HepG2 (cell line): ENCODE data around the gene CD200. TPM values are rescaled to one million over a fixed set of nuclear protein-coding genes. Genes with fewer than 3 reads are reported as not detected.

ENCODE experiments used
- ATAC-seq: fragments of 200-7000 bp; cut with Tn5 transposase; 3 replicates; pipeline ENCODE4 v1.9.1; 2020; ENCODE audit warnings: mild to moderate bottlenecking, moderate library complexity
- BruUV-seq: library from RNA; stranded (reverse); fragments of 400-500 nt; replicated peaks from 2 replicates; lab custom pipeline; 2021; lab: Mats Ljungman, UMichigan
- CTCF ChIA-PET: fragments of 300-600 bp; formaldehyde crosslinking; extraction: SDS; loops from one replicate; lab custom pipeline; 2021; ENCODE audit warnings: low total read pairs, inconsistent platforms, low intra/inter-chr PET ratio; lab: Yijun Ruan, JAX
- POLR2A ChIA-PET: fragments of 350-600 bp; sonication (Branson Sonifier 250); formaldehyde crosslinking; loops from one replicate; lab custom pipeline; 2020; ENCODE audit warnings: antibody characterized with exemption, inconsistent platforms; lab: Yijun Ruan, JAX
- DNase-seq: peaks from one replicate; pipeline ENCODE4 v3.0.0-alpha.2; 2015; ENCODE audit warnings: low spot score
- FAIRE-seq: peaks from 3 replicates; lab custom pipeline; 2011; peaks lifted over from hg19 to GRCh38; lab: Jason Lieb, UNC
- H2AFZ ChIP-seq: one replicate; pipeline ENCODE4 v1.6.1; 2011; ENCODE audit warnings: low read length, inconsistent platforms
- H3K27ac ChIP-seq: fragments of 300-600 bp; 3 replicates; pipeline ENCODE4 v1.8.0; 2011; ENCODE audit warnings: mixed run types, mild to moderate bottlenecking, mixed read lengths, low read length, inconsistent platforms; ENCODE audit not compliant: insufficient read depth; ENCODE audit errors: extremely low read length
- H3K27me3 ChIP-seq, 2 experiments: fragments of 200-600 bp in 1 of 2; 2 replicates in 1 of 2; 3 replicates in 1 of 2; pipeline versions ENCODE4 v1.6.0 to v1.8.0; 2011; ENCODE audit warnings: low read length in 2 of 2, mild to moderate bottlenecking in 2 of 2, moderate library complexity in 2 of 2, inconsistent platforms in 1 of 2; ENCODE audit not compliant: insufficient read depth in 2 of 2, control insufficient read depth in 1 of 2
- H3K36me3 ChIP-seq, 2 experiments: fragments of 200-600 bp in 1 of 2; replicated peaks in 1 of 2; 2 replicates in 1 of 2; 3 replicates in 1 of 2; pipeline versions ENCODE4 v1.5.1 to v1.8.0; 2011; ENCODE audit warnings: low read length in 2 of 2, inconsistent platforms in 1 of 2; ENCODE audit not compliant: insufficient read depth in 2 of 2, control insufficient read depth in 1 of 2
- H3K4me1 ChIP-seq: 2 replicates; pipeline ENCODE4 v1.5.1; 2012; ENCODE audit warnings: low read length, inconsistent platforms; ENCODE audit not compliant: insufficient read depth
- H3K4me2 ChIP-seq: 2 replicates; pipeline ENCODE4 v1.6.0; 2011; ENCODE audit warnings: low read depth, low read length, inconsistent platforms
- H3K4me3 ChIP-seq, 3 experiments: fragments of 200-600 bp in 1 of 3; sonication (generic), shearing (Covaris generic) in 1 of 3; replicated peaks in 1 of 3; 2 replicates each; pipeline ENCODE4 v1.5.1; 2011 to 2016; ENCODE audit warnings: low read length in 3 of 3, inconsistent platforms in 2 of 3, low read depth in 2 of 3, mild to moderate bottlenecking in 2 of 3, control low read depth in 1 of 3, mixed read lengths in 1 of 3; ENCODE audit not compliant: insufficient read depth in 1 of 3
- H3K79me2 ChIP-seq: one replicate; pipeline ENCODE4 v1.6.1; 2011; ENCODE audit warnings: low read length, inconsistent platforms; ENCODE audit not compliant: insufficient read depth
- H3K9ac ChIP-seq: 2 replicates; pipeline ENCODE4 v1.6.0; 2011; ENCODE audit warnings: mild to moderate bottlenecking, low read depth, low read length, inconsistent platforms; ENCODE audit not compliant: insufficient read depth
- H3K9me3 ChIP-seq: 2 replicates; pipeline ENCODE4 v1.5.1; 2012; ENCODE audit warnings: mild to moderate bottlenecking, low read length
- H4K20me1 ChIP-seq: 2 replicates; pipeline ENCODE4 v1.6.0; 2011; ENCODE audit warnings: inconsistent platforms, mild to moderate bottlenecking, low read length, moderate library complexity; ENCODE audit not compliant: insufficient read depth
- GTF2F1 ChIP-seq: fragments of 150-350 bp; IDR thresholded peaks from 2 replicates; pipeline ENCODE4 v1.6.1; 2014; ENCODE audit warnings: low read length
- PAX8 ChIP-seq: sonication (generic); formaldehyde crosslinking; IDR thresholded peaks from 2 replicates; pipeline ENCODE4 v1.8.0; 2022; ENCODE audit warnings: mild to moderate bottlenecking, missing genetic modification reagents, borderline replicate concordance
- SRY ChIP-seq: sonication (generic); formaldehyde crosslinking; IDR thresholded peaks from 2 replicates; pipeline ENCODE4 v1.8.0; 2022; ENCODE audit warnings: mild to moderate bottlenecking, missing genetic modification reagents
- ZFP90 ChIP-seq: sonication (generic); formaldehyde crosslinking; IDR thresholded peaks from 2 replicates; pipeline ENCODE4 v1.8.0; 2022; ENCODE audit warnings: missing genetic modification reagents, mild to moderate bottlenecking, inconsistent platforms, borderline replicate concordance
- ZNF251 ChIP-seq: sonication (generic); formaldehyde crosslinking; IDR thresholded peaks from 2 replicates; pipeline ENCODE4 v1.9.0; 2021; ENCODE audit warnings: mild to moderate bottlenecking, missing genetic modification reagents
- ZNF672 ChIP-seq: sonication (generic); formaldehyde crosslinking; IDR thresholded peaks from 2 replicates; pipeline ENCODE4 v1.8.1; 2022; ENCODE audit warnings: missing genetic modification reagents
- ZNF841 ChIP-seq: sonication (generic); formaldehyde crosslinking; IDR thresholded peaks from 2 replicates; pipeline ENCODE4 v1.8.1; 2023; ENCODE audit warnings: missing genetic modification reagents, borderline replicate concordance
- ZSCAN20 ChIP-seq: sonication (generic); formaldehyde crosslinking; IDR thresholded peaks from 2 replicates; pipeline ENCODE4 v1.4.0; 2020; ENCODE audit warnings: missing genetic modification reagents, mild to moderate bottlenecking, borderline replicate concordance
- WGBS: methylation state at CpG from one replicate; pipeline ENCODE4 v1.1.6; 2017; ENCODE audit warnings: low lambda C conversion rate; 5-methylcytosine and 5-hydroxymethylcytosine counted together
- in situ Hi-C: cut with HindIII; loops from 2 replicates; pipeline ENCODE4 v1.10.0; 2017; ENCODE audit warnings: low pct_unique_long_range_greater_than_20kb; ENCODE audit not compliant: extremely low pct_ligation_motif_present
- intact Hi-C: fragments of 100-400 bp; cut with micrococcal nuclease; formaldehyde crosslinking; loops from one replicate; pipeline ENCODE4 v1.10.0; 2022; ENCODE audit not compliant: unreplicated experiment
- polyA plus RNA-seq, 8 experiments: library from polyadenylated mRNA; depleted of rRNA in 3 of 8; stranded (reverse) in 7 of 8; unstranded in 1 of 8; fragments of >200 nt; fragmentation: Illumina TruSeq in 4 of 8; extraction: Trizol in 4 of 8; gene quantifications; 2 replicates each; pipeline versions ENCODE4 v1.2.1 to v1.2.3, GENCODE V29; 2011 to 2016; ENCODE audit warnings: low read depth in 4 of 8, missing spikeins in 1 of 8, mixed read lengths in 1 of 8; ENCODE audit not compliant: insufficient read depth in 1 of 8
- total RNA-seq, 5 experiments: library from RNA; depleted of rRNA; stranded (reverse); fragments of >200 nt; fragmentation: Illumina TruSeq; extraction: Trizol; gene quantifications; 2 replicates each; pipeline ENCODE4 v1.2.3, GENCODE V29; 2016; ENCODE audit warnings: low read depth in 1 of 5
- TF ChIP-seq, protein P1 (sequence below): sonication (generic); formaldehyde crosslinking; IDR thresholded peaks from 2 replicates; pipeline ENCODE4 v1.5.1; 2020; ENCODE audit warnings: missing genetic modification reagents, mild to moderate bottlenecking, borderline replicate concordance
- TF ChIP-seq, protein P2 (sequence below): sonication (generic); formaldehyde crosslinking; IDR thresholded peaks from 2 replicates; pipeline ENCODE4 v1.4.0; 2020; ENCODE audit warnings: missing genetic modification reagents

CD200 gene
- total and polyA plus RNA-seq, 2 of the 13 experiments (the other 11 are each of a cell fraction or from before 2014, with no cell fraction given) = not detected

DNA sequence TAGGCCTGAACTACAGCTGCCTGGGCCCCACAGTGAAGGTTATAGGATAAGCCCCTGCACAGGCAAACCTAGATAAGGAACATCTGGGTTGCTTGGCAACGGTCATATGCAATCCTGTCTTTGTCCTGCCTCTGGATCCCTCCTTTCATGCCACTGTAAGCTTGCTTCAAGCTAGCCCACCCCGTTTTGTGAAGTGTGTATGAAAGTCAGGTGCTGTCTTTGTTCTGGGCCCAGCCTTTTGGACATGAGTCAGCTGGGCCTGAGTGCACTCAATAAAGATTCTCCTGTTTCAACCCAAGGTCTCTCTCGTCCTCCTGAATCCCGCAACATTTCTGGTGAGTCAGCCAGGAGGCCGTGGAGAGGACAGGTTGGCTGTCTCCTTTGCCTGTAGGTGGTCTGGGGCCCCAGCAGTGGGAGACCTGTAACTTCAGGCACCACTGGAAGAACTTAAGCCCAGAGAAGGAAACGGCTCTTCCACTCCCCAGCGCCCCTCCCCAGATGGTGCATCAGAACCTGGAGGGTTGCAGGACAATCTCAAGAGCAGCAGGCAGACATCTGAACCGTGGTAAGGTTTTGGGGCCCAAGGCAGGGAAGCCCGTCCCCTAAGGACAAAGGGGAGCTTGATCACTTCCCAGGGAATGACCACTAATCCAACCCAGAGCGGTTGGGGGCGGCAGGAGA, 30.7 kb upstream of the CD200 start:
- H3K4me2 ChIP-seq = no peak overlapping the region
- no peaks in the 10 kb centered on the region for H3K79me2 ChIP-seq
- H3K4me3 ChIP-seq = no peak overlapping the region
- H3K36me3 ChIP-seq = no peaks in the 10 kb centered on the region
- intact Hi-C loops (no loop called here), in situ Hi-C loops (no loop called here)
- no peak overlapping the region for H3K27ac ChIP-seq
- ATAC-seq (no peak), FAIRE-seq (no peak), DNase-seq (no peak)
- 34% methylated on average over 9 of the region's 11 CpGs for WGBS
- ChIA-PET POLR2A (no interaction called here), CTCF (no interaction called here)
- H3K9me3 ChIP-seq = no peaks in the 10 kb centered on the region
- no peaks in the 10 kb centered on the region for H3K27me3 ChIP-seq
- H3K4me1 ChIP-seq = no peaks in the 10 kb centered on the region
- TF ChIP-seq ZFP90 (CRISPR knock-in tag) (no peak), ZSCAN20 (CRISPR knock-in tag) (no peak), ZNF841 (no peak), ZNF251 (CRISPR knock-in tag) (no peak), PAX8 (no peak), ZNF672 (CRISPR knock-in tag) (no peak), GTF2F1 (no peak), SRY (CRISPR knock-in tag) (no peak)
- TF ChIP-seq, protein P1, sequence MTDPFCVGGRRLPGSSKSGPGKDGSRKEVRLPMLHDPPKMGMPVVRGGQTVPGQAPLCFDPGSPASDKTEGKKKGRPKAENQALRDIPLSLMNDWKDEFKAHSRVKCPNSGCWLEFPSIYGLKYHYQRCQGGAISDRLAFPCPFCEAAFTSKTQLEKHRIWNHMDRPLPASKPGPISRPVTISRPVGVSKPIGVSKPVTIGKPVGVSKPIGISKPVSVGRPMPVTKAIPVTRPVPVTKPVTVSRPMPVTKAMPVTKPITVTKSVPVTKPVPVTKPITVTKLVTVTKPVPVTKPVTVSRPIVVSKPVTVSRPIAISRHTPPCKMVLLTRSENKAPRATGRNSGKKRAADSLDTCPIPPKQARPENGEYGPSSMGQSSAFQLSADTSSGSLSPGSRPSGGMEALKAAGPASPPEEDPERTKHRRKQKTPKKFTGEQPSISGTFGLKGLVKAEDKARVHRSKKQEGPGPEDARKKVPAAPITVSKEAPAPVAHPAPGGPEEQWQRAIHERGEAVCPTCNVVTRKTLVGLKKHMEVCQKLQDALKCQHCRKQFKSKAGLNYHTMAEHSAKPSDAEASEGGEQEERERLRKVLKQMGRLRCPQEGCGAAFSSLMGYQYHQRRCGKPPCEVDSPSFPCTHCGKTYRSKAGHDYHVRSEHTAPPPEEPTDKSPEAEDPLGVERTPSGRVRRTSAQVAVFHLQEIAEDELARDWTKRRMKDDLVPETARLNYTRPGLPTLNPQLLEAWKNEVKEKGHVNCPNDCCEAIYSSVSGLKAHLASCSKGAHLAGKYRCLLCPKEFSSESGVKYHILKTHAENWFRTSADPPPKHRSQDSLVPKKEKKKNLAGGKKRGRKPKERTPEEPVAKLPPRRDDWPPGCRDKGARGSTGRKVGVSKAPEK = no peak
- TF ChIP-seq, protein P2, sequence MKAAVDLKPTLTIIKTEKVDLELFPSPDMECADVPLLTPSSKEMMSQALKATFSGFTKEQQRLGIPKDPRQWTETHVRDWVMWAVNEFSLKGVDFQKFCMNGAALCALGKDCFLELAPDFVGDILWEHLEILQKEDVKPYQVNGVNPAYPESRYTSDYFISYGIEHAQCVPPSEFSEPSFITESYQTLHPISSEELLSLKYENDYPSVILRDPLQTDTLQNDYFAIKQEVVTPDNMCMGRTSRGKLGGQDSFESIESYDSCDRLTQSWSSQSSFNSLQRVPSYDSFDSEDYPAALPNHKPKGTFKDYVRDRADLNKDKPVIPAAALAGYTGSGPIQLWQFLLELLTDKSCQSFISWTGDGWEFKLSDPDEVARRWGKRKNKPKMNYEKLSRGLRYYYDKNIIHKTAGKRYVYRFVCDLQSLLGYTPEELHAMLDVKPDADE (CRISPR knock-in tag) = no peak
- no peak overlapping the region for H3K9ac ChIP-seq
- no peak overlapping the region for H2AFZ ChIP-seq
- no peaks in the 10 kb centered on the region for H4K20me1 ChIP-seq
- BruUV-seq = no TSS peak
